OCI-LY1 (cell line): ENCODE results near the gene SYT14.
"Not testable (repeated sequence)": the region's sequence is repeated elsewhere in the genome, so short reads cannot be mapped to it uniquely, and the experiment has no call there.

Experiments used
- H2AFZ ChIP-seq: fragments of 200-600 bp; sonication (generic), shearing (Covaris generic); 2 replicates; pipeline ENCODE4 v1.6.0; 2014; ENCODE audit warnings: antibody characterized with exemption, mild to moderate bottlenecking, low read length
- H3F3A ChIP-seq: fragments of 200-600 bp; sonication (generic), shearing (Covaris generic); 2 replicates; pipeline ENCODE4 v1.6.0; 2014; ENCODE audit warnings: mild to moderate bottlenecking, antibody characterized with exemption, low read length, moderate library complexity; ENCODE audit not compliant: insufficient read depth
- H3K27ac ChIP-seq: fragments of 200-600 bp; sonication (generic); 2 replicates; pipeline ENCODE4 v1.5.1; 2014; ENCODE audit warnings: low read length, mixed run types, mild to moderate bottlenecking, low read depth; ENCODE audit not compliant: poor library complexity, severe bottlenecking
- H3K27me3 ChIP-seq: fragments of 200-600 bp; sonication (generic); 2 replicates; pipeline ENCODE4 v1.6.0; 2014; ENCODE audit warnings: antibody characterized with exemption, mild to moderate bottlenecking, low read length, moderate library complexity; ENCODE audit not compliant: insufficient read depth
- H3K36me3 ChIP-seq: fragments of 200-600 bp; sonication (generic); 2 replicates; pipeline ENCODE4 v1.6.1; 2014; ENCODE audit warnings: mild to moderate bottlenecking, antibody characterized with exemption, low read length, moderate library complexity, mixed read lengths; ENCODE audit not compliant: insufficient read depth
- H3K4me1 ChIP-seq: fragments of 200-600 bp; sonication (generic); 2 replicates; pipeline ENCODE4 v1.5.1; 2014; ENCODE audit warnings: mild to moderate bottlenecking, low read length, moderate library complexity; ENCODE audit not compliant: insufficient read depth, severe bottlenecking
- H3K4me2 ChIP-seq: fragments of 200-600 bp; sonication (generic), shearing (Covaris generic); 2 replicates; pipeline ENCODE4 v1.6.1; 2014; ENCODE audit warnings: low read length
- H3K4me3 ChIP-seq: fragments of 200-600 bp; sonication (generic); 2 replicates; pipeline ENCODE4 v1.5.1; 2014; ENCODE audit warnings: low read length, low read depth, mild to moderate bottlenecking, mixed read lengths; ENCODE audit not compliant: poor library complexity, severe bottlenecking
- H3K79me2 ChIP-seq: fragments of 200-600 bp; shearing (Covaris generic); 2 replicates; pipeline ENCODE4 v1.6.1; 2016; ENCODE audit warnings: mixed run types, low read length, mixed read lengths; ENCODE audit not compliant: insufficient read depth
- H3K9ac ChIP-seq: fragments of 200-600 bp; sonication (generic), shearing (Covaris generic); 2 replicates; pipeline ENCODE4 v1.6.1; 2014; ENCODE audit warnings: mild to moderate bottlenecking, low read length, mixed read lengths
- H3K9me2 ChIP-seq: fragments of 200-600 bp; sonication (generic), shearing (Covaris generic); 2 replicates; pipeline ENCODE4 v1.6.1; 2014; ENCODE audit warnings: low read depth, mild to moderate bottlenecking, low read length, mixed read lengths
- H3K9me3 ChIP-seq: fragments of 200-600 bp; shearing (Covaris generic); 2 replicates; pipeline ENCODE4 v1.6.1; 2014; ENCODE audit warnings: low read length, mixed read lengths
- H4K20me1 ChIP-seq: fragments of 200-600 bp; sonication (generic), shearing (Covaris generic); 2 replicates; pipeline ENCODE4 v1.6.0; 2016; ENCODE audit warnings: mild to moderate bottlenecking, low read length; ENCODE audit not compliant: insufficient read depth
- EZH2 ChIP-seq: fragments of 200-600 bp; sonication (generic), shearing (Covaris generic); IDR thresholded peaks from 2 replicates; pipeline ENCODE4 v1.8.0; 2017; ENCODE audit warnings: borderline replicate concordance, mixed run types, mild to moderate bottlenecking, antibody characterized with exemption, low read length, moderate library complexity, mixed read lengths
- TF ChIP-seq, protein P1 (sequence below): fragments of 200-600 bp; sonication (generic), shearing (Covaris generic); IDR thresholded peaks from 2 replicates; pipeline ENCODE4 v1.5.1; 2017; ENCODE audit warnings: mild to moderate bottlenecking, antibody characterized with exemption, low read length, moderate library complexity, mixed read lengths

SYT14 gene

DNA sequence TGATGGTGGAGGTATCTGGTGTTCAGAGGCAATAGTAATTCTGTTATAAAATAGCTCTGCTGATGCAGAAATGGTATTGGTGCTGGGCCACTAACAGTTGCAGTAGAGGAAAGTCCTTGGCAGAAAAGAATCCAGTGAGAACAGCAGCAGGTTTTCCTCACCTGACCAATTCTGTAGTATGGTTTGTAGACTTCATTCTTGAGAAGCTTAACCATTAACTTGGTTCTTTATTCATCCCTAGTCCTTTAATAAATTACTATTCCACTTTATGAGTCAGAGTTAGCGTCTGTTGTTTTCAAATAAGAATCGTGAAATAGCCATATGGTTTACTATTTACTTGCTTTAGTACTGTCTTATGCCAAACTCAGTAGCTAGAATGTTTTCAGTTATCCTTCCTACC, 166.1 kb downstream of the SYT14 start:
- no peak overlapping the region for H3K4me2 ChIP-seq

DNA sequence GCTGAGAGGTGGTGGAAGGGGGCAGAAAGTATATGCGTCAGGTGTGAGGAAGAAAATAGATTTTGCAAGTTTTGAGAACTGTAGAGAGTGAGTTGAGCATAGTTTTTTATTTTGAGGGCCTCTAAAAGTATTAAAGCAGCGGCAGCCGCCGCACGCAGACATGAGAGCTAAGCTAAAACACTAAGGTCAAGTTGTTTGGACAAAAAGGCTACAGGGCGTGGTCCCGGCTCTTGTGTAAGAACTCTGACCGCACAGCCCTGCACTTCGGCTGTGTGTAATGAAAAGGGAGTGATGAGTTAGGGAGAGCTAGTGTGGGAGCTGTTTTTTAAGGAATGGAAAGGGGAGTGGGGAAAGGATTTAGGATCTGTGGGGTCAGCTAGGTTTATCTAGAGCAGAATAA, 174.9 kb downstream of the SYT14 start:
- H3K36me3 ChIP-seq, H3K9ac ChIP-seq, H3K9me3 ChIP-seq, H3K27me3 ChIP-seq, H3K27ac ChIP-seq, H3K4me3 ChIP-seq, H4K20me1 ChIP-seq, H3K4me2 ChIP-seq, H3K79me2 ChIP-seq, H3K9me2 ChIP-seq, H3F3A ChIP-seq, H2AFZ ChIP-seq, H3K4me1 ChIP-seq: not testable (repeated sequence)

More for the DNA sequence above, 166.1 kb downstream of the SYT14 start:
- no peak overlapping the region for H2AFZ ChIP-seq
- no peaks in the 10 kb centered on the region for H3K36me3 ChIP-seq
- no peak overlapping the region for H3K4me3 ChIP-seq
- TF ChIP-seq, protein P1, sequence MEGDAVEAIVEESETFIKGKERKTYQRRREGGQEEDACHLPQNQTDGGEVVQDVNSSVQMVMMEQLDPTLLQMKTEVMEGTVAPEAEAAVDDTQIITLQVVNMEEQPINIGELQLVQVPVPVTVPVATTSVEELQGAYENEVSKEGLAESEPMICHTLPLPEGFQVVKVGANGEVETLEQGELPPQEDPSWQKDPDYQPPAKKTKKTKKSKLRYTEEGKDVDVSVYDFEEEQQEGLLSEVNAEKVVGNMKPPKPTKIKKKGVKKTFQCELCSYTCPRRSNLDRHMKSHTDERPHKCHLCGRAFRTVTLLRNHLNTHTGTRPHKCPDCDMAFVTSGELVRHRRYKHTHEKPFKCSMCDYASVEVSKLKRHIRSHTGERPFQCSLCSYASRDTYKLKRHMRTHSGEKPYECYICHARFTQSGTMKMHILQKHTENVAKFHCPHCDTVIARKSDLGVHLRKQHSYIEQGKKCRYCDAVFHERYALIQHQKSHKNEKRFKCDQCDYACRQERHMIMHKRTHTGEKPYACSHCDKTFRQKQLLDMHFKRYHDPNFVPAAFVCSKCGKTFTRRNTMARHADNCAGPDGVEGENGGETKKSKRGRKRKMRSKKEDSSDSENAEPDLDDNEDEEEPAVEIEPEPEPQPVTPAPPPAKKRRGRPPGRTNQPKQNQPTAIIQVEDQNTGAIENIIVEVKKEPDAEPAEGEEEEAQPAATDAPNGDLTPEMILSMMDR = no peak
- TF ChIP-seq EZH2 = no peak
- no peaks in the 10 kb centered on the region for H3K9me3 ChIP-seq
- no peaks in the 10 kb centered on the region for H3K79me2 ChIP-seq
- no peaks in the 10 kb centered on the region for H3F3A ChIP-seq
- H3K9me2 ChIP-seq = no peaks in the 10 kb centered on the region
- no peaks in the 10 kb centered on the region for H3K27me3 ChIP-seq
- no peak overlapping the region for H3K27ac ChIP-seq
- no peaks in the 10 kb centered on the region for H4K20me1 ChIP-seq
- H3K9ac ChIP-seq = no peak overlapping the region
- no peaks in the 10 kb centered on the region for H3K4me1 ChIP-seq

DNA sequence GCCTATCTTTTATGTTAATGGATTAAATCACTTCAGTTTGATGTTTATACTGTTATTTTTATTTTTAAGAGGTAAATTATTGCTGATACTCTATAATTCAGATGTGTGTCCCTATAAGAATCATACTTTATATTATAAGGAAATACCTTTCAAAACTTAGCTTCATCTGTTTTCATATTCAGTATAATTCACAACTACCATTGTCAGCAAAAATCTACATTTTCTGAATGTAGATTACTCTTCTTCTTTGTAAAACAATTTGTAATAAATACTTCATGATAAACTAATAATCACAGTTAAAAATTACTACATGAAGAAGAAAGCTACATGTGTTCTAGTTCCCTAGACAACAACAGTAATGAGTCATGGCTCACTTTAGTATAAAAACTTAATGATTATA, 179.2 kb downstream of the SYT14 start:
- Histone ChIP-seq H3K9ac (no peak overlapping the region), H3K9me3 (no peaks in the 10 kb centered on the region), H3F3A (no peaks in the 10 kb centered on the region), H3K4me2 (no peak overlapping the region), H3K36me3 (no peaks in the 10 kb centered on the region), H3K9me2 (no peaks in the 10 kb centered on the region), H3K79me2 (no peaks in the 10 kb centered on the region), H3K4me3 (no peak overlapping the region), H2AFZ (no peak overlapping the region), H3K27ac (no peak overlapping the region), H3K27me3 (no peaks in the 10 kb centered on the region), H3K4me1 (no peaks in the 10 kb centered on the region), H4K20me1 (no peaks in the 10 kb centered on the region)
- TF ChIP-seq, protein P1 = no peak
- TF ChIP-seq EZH2 = no peak

DNA sequence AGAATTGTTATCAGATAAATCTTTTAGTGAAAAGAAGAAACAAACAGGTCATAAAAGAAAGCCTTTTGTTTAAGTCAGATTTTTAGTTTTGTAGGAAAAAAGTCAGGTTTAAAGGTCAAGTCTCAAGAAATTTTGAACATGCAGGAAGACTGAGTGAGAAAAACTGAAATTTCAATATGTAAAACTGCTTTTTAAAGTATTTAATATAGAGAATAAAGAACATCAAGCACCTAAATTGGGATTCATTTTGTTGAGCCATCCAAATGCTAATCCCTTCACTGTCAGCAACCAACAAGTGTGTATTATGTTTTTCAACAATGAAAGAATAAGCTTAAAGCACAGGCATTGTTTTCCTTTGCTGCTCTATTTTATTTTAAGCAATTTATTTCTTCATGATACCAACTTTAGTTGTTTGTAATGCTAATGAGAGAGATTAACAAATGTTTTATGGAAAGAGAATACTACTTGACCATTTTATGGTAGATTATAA, 179.7 kb downstream of the SYT14 start:
- no peak overlapping the region for H2AFZ ChIP-seq
- no peaks in the 10 kb centered on the region for H3K9me2 ChIP-seq
- H3F3A ChIP-seq = no peaks in the 10 kb centered on the region
- H3K36me3 ChIP-seq = no peaks in the 10 kb centered on the region
- H3K9ac ChIP-seq = no peak overlapping the region
- H3K4me2 ChIP-seq = no peak overlapping the region
- H4K20me1 ChIP-seq = no peaks in the 10 kb centered on the region
- no peaks in the 10 kb centered on the region for H3K79me2 ChIP-seq
- no peak overlapping the region for H3K4me3 ChIP-seq
- H3K9me3 ChIP-seq = no peaks in the 10 kb centered on the region
- no peaks in the 10 kb centered on the region for H3K27me3 ChIP-seq
- no peak for TF ChIP-seq EZH2
- H3K27ac ChIP-seq = no peak overlapping the region
- no peaks in the 10 kb centered on the region for H3K4me1 ChIP-seq
